Upper lobe of left lung (tissue), 4 donors: ENCODE results near the gene SLC46A1.

ENCODE experiments used
- POLR2A ChIP-seq, 4 donors: fragments of 450-650 bp; IDR thresholded peaks; one replicate each; pipeline ENCODE4 v1.5.1; 2016 to 2017; ENCODE audit warnings: antibody characterized with exemption in 4 of 4, mild to moderate bottlenecking in 2 of 4
- POLR2AphosphoS5 ChIP-seq, 2 donors: sonication (generic); formaldehyde crosslinking; IDR thresholded peaks; one replicate each; pipeline ENCODE4 v1.5.1; 2017; ENCODE audit warnings: antibody characterized with exemption in 2 of 2
- TF ChIP-seq, protein P1 (sequence below), 6 experiments: fragments of 450-650 bp in 4 of 6; fragments of 200-600 bp in 2 of 6; sonication (generic) in 2 of 6; IDR thresholded peaks; one replicate each; pipeline ENCODE4 v1.5.1; 2016 to 2019; ENCODE audit warnings: antibody characterized with exemption in 6 of 6

DNA sequence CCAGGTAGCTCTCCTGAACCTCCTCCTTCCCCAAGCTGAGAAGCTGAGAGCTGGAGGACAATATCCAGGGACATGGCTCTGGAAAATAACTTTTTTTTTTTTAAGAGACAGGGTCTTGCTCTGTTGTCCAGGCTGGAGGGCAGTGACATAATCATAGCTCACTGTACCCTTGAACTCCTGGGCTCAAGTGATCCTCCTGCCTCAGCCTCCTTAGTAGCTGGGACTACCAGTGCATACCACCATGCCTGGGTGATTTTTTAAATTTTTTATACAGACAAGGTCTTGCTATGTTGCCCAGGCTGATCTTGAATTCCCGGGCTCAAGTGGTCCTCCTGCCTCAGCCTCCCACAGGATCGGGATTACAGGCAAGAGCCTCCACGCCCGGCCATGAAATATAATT is 6.2 kb downstream of the SLC46A1 start:
- TF ChIP-seq, protein P1, sequence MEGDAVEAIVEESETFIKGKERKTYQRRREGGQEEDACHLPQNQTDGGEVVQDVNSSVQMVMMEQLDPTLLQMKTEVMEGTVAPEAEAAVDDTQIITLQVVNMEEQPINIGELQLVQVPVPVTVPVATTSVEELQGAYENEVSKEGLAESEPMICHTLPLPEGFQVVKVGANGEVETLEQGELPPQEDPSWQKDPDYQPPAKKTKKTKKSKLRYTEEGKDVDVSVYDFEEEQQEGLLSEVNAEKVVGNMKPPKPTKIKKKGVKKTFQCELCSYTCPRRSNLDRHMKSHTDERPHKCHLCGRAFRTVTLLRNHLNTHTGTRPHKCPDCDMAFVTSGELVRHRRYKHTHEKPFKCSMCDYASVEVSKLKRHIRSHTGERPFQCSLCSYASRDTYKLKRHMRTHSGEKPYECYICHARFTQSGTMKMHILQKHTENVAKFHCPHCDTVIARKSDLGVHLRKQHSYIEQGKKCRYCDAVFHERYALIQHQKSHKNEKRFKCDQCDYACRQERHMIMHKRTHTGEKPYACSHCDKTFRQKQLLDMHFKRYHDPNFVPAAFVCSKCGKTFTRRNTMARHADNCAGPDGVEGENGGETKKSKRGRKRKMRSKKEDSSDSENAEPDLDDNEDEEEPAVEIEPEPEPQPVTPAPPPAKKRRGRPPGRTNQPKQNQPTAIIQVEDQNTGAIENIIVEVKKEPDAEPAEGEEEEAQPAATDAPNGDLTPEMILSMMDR (IDR thresholded peaks at IDR 0.05) = no peak
- no peak for TF ChIP-seq POLR2A (IDR thresholded peaks at IDR 0.05)
- TF ChIP-seq POLR2AphosphoS5 (IDR thresholded peaks at IDR 0.05) = no peak
